ENCODE results near the gene RNF40. TPM values are rescaled to one million over a fixed set of nuclear protein-coding genes. Genes with fewer than 3 reads are reported as not detected.
"Not testable (repeated sequence)": the region's sequence is repeated elsewhere in the genome, so short reads cannot be mapped to it uniquely, and the experiment has no call there.

The RNF40 gene
- total RNA-seq, 2 donors from 2014 or later, result 120 to 161 TPM

DNA sequence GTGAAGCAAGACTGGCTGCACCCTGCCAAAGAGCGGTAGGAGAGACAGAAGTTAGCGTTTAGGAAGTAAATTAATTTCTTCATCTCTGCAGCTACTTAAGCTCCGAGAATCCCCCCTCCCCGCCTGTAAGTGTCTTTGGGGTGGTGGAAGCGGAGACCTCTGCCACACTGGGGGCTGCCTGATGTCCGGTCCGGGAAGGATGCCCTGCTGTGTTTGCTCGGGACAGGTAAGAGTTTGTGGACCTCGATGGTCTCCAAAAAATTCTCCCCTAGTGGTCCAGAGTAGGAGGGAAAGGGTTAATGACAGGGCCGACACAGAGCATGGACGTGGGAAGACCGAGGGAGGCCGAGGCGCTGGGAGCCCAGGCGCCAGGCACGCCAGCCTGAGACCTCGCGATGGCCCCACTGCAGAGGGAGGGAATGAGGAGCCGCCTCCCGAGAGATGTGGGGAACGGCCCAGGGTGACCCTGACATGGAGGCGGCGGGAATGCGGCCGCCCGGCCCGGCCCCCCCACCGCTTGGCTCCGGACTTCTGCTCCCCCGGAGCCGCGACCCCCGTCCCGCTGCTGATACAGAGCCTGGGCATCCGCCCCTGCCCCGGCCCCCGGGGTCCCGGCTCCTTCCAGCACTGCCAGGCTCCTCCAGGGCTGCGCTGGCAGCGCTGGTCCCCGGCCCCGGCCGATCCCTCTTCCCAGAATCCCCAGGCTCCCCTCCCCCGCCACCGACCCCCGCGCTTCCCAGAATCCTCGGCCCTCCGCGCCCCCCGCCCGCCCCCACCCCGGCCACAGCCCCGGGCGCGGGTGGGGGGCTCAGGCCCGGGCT is 24.2 kb downstream of the RNF40 start:
- no peak overlapping the region for H3K27ac Mint-ChIP-seq
- peaks cover 7 to 11% of the 10 kb centered on the region in 2 donors for H3K4me1 Mint-ChIP-seq (ENCODE audit: low read depth in 2 of 2)
- H3K36me3 Mint-ChIP-seq, result no peaks in the 10 kb centered on the region
- peaks cover 7 to 8% of the 10 kb centered on the region in 2 donors for H3K27me3 Mint-ChIP-seq
- peak; percentile 43 to 54 for ATAC-seq
- no peaks in the 10 kb centered on the region for H3K9me3 Mint-ChIP-seq
- no peak for DNase-seq (ENCODE audit: low spot score)
- peak overlapping the region; percentile 71 for H3K4me3 Mint-ChIP-seq

DNA sequence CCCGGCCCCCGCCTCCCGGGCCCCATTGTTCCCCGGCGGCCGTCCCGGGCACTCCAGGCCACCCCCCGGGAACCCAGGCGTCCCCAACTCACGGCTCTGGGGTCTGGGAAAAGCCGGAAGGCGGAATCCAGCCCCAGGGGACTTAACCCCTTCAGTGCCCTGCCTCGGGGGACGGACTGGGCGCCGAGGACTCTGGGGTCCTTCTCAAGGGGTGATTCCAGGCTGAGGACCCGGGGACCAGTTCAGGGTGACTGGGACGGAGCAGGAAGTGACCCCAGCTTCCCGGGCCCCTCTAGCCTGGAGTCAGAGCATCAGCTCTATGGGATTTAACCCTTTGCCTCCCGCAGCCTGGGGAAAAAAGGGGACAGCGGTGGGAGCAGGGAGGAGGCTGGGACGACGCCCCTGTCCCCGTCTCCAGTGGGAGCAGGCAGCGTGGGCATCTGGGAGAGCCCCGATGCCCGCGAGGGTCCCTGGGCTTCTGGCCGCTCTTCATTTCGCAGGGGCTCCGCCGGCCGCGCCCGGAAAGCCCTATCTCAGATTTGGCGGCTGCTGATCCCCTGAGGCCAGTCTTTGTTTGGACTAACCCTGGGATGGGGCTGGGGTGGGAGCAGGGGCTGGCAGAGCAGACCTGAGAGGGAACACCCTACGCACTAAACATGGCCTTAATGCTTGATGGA is 25.0 kb downstream of the RNF40 start, which contains the start of gene ZNF629:
Gene ZNF629, minus strand, starts transcription at position 270 of the 677 bp plus-strand sequence. CDS start 2,723 bp downstream, outside the sequence.
- Mint-ChIP-seq H3K36me3 (no peaks in the 10 kb centered on the region), H3K9me3 (no peaks in the 10 kb centered on the region), H3K27me3 (peaks cover 7 to 8% of the 10 kb centered on the region in 2 donors), H3K4me3 (peak within 1 kb of the TSS; percentile 76), H3K27ac (peak within 1 kb of the TSS in 1 of 2 donors; percentile 16), H3K4me1 (ENCODE audit: low read depth in 2 of 2) (peaks cover 7 to 11% of the 10 kb centered on the region in 2 donors)
- ATAC-seq, result peak; percentile 50 to 59
- no peak for DNase-seq (ENCODE audit: low spot score)

DNA sequence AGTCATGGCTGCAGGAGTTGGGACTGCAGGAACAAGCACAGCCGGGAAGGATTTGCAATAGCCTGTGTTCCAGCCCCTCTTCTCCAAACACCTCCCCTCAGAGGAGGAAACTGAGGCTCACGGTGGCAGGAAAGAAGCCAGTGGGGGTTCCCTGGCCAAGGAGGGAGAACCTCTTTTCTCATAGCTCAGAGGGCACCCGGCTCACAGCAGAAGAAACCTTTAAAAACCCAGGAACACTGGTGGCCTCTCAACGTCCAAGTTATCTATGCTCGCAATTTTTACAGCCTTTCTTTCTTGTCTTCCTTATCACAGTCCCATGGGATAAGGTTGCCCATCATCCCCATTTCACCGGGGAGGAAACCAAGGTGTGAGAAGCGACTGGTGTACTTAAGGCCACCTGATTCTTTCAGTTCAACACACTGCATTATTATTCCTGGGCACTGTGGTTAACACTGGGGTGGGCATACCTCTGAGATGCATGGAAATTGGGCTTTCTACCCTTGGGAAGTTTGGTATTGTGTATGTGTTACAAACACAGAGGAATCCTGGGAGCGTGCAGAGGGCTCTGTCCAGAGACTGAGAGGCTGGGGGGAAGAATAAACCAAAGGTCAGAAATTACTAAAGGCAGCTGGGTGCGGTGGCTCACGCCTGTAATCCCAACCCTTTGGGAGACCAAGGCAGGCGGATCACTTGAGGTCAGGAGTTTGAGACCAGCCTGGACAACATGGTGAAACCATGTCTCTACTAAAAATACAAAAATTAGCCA is 25.7 kb downstream of the RNF40 start:
- H3K9me3 Mint-ChIP-seq, result no peaks in the 10 kb centered on the region

DNA sequence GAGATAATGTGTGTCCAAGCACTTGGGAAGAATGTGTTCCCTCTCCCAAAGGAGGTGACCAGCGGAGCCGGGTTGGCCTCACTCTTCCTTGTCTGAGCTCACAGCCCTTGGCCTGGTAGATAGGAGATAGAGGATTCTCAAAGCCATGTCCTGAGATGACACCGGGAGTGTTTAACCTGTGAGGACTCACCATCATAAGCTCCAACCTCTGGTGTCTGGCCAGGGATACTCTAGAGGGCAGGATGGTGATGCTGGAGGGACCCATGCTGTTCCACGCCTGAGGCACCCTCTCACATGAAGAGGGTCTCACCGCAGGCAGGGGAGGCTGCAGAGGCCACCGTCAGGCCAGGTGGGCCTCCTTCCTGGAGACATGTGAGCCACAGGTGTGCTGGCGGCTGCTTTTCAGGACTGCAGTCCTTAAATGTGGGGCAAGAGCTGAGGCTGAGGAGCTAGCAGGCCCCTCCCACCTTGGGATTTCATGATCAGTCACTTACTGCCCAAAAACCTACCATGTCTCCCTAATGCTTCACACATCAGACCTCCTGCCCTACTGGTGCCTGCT is 31.5 kb downstream of the RNF40 start:
- DNase-seq (ENCODE audit: low spot score) (no peak), ATAC-seq (peak in 1 of 2 donors; percentile 40)
- H3K4me1 Mint-ChIP-seq (ENCODE audit: low read depth in 2 of 2), result no peaks in the 10 kb centered on the region
- H3K9me3 Mint-ChIP-seq, result no peaks in the 10 kb centered on the region
- no peak overlapping the region for H3K4me3 Mint-ChIP-seq
- no peaks in the 10 kb centered on the region for H3K36me3 Mint-ChIP-seq
- no peak overlapping the region for H3K27ac Mint-ChIP-seq
- H3K27me3 Mint-ChIP-seq, result no peaks in the 10 kb centered on the region

More for the DNA sequence above, 25.7 kb downstream of the RNF40 start:
- Mint-ChIP-seq H3K27me3 (peaks cover 7 to 8% of the 10 kb centered on the region in 2 donors), H3K27ac (peak overlapping the region in 1 of 2 donors; percentile 16), H3K4me1 (ENCODE audit: low read depth in 2 of 2) (peaks cover 7 to 11% of the 10 kb centered on the region in 2 donors), H3K36me3 (no peaks in the 10 kb centered on the region), H3K4me3 (peak overlapping the region; percentile 76)
- DNase-seq (ENCODE audit: low spot score), result no peak
- ATAC-seq, result no peak

DNA sequence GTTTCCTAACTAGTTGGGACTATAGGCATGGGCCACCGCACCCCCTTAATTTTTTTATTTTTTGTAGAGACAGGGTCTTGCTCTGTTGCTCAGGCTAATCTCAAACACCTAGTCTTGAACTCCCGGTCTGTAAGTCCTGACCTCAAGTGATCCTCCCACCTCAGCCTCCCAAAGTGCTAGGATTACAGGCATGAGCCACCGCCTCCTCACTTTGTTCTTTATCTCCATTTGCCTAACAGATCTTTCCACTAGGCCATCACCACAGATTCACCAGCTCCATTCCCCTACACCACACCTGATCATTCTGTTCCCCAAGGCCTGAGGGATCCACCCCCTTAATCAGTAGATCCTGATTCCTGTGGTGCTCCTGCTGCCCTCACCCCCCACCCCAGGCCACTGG is 32.5 kb downstream of the RNF40 start:
- Mint-ChIP-seq H3K4me3 (no peak overlapping the region), H3K4me1 (ENCODE audit: low read depth in 2 of 2) (no peaks in the 10 kb centered on the region), H3K27me3 (no peaks in the 10 kb centered on the region), H3K27ac (no peak overlapping the region), H3K9me3 (no peaks in the 10 kb centered on the region), H3K36me3 (no peaks in the 10 kb centered on the region)
- ATAC-seq, result no peak
- DNase-seq (ENCODE audit: low spot score), result no peak

DNA sequence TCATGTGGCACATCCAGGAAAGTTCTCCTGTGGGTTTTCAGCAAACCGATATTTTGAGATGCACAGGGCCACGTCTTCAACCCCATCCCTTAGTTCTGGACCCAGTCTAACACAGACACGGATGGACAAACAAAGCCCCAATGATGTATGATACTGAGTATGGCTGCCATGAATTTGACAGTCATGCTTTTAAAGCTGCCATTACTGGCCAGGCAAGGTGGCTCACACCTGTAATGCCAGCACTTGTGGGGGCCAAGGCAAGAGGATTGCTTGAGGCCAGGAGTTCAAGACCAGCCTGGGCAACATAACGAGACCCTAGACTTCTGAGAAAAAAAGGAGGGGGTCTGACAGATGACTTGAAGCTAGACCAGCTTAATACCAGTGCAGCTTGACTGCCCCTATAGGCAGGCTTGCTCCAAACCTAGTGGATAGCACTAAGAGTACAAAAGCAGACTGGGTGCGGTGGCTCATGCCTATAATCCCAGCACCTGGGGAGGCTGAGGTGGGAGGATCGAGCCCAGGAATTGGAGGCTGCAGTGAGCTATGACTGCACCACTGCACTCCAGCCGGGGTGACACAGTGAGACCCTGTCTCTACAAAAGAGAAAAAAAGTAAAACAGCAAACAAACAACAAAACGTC is 35.7 kb downstream of the RNF40 start:
- DNase-seq (ENCODE audit: low spot score), result no peak
- H3K4me3 Mint-ChIP-seq, result no peak overlapping the region
- ATAC-seq, result no peak
- no peaks in the 10 kb centered on the region for H3K27me3 Mint-ChIP-seq
- no peak overlapping the region for H3K27ac Mint-ChIP-seq
- H3K4me1 Mint-ChIP-seq (ENCODE audit: low read depth in 2 of 2), result no peaks in the 10 kb centered on the region
- no peaks in the 10 kb centered on the region for H3K36me3 Mint-ChIP-seq
- H3K9me3 Mint-ChIP-seq, result no peaks in the 10 kb centered on the region

DNA sequence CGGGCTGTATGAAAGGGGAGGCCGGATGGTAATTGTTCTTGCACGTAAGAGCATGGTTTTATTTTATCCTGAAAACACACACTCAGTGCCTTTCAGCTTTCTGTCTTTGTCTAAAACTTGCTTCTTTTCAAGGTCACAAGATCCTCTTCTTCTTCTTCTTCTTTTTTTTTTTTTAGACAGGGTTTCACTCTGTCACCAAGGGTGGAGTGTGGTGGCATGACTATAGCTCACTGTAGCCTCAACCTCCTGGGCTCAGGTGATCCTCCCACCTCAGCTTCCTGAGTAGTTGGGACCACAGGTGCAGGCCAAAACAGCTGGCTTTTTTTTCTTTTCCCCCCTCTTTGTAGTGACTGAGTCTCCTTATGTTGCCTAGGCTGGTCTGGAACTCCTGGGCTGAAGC is 40.8 kb downstream of the RNF40 start:
- DNase-seq (ENCODE audit: low spot score) (no peak), ATAC-seq (no peak)
- Mint-ChIP-seq H3K4me1 (ENCODE audit: low read depth in 2 of 2) (peaks cover 9 to 12% of the 10 kb centered on the region in 2 donors), H3K9me3 (no peaks in the 10 kb centered on the region), H3K4me3 (no peak overlapping the region), H3K36me3 (no peaks in the 10 kb centered on the region), H3K27ac (no peak overlapping the region), H3K27me3 (no peaks in the 10 kb centered on the region)

DNA sequence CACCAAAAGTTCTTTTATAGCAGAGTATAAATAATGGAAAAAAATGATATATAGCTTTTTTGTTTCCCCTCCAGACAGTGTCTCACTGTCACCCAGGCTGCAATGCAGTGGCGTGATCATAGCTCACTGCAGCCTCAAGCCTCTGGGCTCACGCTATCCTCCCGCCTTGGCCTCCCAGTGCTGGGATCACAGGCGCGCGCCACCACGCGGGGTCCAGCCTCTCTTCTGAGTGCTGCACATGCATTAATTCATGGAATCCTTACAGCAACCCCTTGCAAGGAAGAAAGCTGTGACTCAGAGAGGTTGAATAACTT is 42.9 kb downstream of the RNF40 start:
- Mint-ChIP-seq H3K27me3 (no peaks in the 10 kb centered on the region), H3K4me3 (peak overlapping the region; percentile 97), H3K36me3 (no peaks in the 10 kb centered on the region), H3K4me1 (ENCODE audit: low read depth in 2 of 2) (peaks cover 9 to 12% of the 10 kb centered on the region in 2 donors), H3K27ac (peak overlapping the region in 1 of 2 donors; percentile 75), H3K9me3 (no peaks in the 10 kb centered on the region)
- DNase-seq (ENCODE audit: low spot score) (no peak), ATAC-seq (peak; percentile 9 to 31)

DNA sequence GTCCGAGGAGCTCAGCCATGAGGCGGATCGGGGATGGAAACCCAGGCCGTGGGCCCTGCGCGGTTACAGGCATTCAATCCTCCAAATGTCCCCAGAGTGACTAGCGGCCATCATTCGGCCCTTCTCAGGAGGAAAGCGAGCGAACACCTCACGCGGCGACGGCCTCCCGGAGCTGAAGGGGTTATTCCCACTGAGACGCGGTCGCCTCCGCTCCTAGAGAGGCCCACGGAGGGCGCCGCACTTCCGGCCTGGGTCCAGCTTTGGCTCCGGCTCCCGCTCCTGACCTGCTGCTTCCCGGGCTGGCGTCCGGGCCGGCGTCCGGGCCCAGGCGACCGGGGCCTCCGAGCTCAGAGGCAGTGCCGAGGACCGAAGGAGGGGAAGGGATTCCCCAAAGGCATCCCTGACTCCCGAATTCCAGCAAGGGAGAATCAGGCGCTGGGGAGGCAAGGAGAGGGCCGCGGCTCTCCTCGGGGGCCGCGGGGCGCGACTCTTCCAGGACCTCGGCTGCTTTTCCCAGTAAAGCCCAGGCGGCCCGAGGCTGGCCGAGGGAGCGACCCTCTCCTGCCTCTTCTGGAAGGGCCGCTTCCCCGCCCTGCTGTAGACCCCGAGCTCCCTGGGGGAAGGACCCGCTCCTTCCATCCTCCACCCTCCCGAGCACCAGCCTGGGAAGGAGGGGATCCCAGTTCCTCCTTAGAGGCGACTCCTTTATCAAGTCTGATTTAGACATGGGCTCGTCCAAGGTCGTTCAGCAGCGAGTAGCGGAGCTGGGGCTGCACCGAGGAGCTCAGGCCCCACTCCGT is 43.4 kb downstream of the RNF40 start:
- no peaks in the 10 kb centered on the region for H3K9me3 Mint-ChIP-seq
- no peaks in the 10 kb centered on the region for H3K27me3 Mint-ChIP-seq

DNA sequence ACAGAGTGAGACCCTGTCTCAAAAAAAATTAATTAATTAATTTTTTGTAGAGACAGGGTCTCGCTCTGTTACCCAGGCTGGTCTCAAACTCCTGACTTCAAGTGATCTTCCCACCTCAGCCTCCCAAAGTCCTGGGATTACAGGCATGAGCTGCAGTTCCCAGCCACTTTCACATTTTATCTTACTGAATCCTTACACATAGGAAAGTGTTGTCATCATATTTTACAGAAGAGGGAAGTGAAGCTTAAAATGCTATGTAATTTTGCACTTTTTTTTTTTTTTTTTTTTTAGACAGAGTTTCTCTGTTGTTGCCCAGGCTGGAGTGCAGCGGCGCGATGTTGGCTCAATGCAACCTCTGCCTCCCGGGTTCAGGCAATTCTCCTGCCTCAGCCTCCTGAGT is 46.0 kb downstream of the RNF40 start:
- Mint-ChIP-seq H3K36me3 (no peaks in the 10 kb centered on the region), H3K27ac (no peak overlapping the region), H3K27me3 (no peaks in the 10 kb centered on the region), H3K4me3 (no peak overlapping the region), H3K9me3 (no peaks in the 10 kb centered on the region), H3K4me1 (ENCODE audit: low read depth in 2 of 2) (peaks cover 9 to 14% of the 10 kb centered on the region in 2 donors)
- no peak for DNase-seq (ENCODE audit: low spot score)
- no peak for ATAC-seq

More for the DNA sequence above, 43.4 kb downstream of the RNF40 start:
- Mint-ChIP-seq H3K4me3 (peak overlapping the region; percentile 97), H3K27ac (peak overlapping the region; percentile 61 to 86), H3K36me3 (no peaks in the 10 kb centered on the region), H3K4me1 (ENCODE audit: low read depth in 2 of 2) (peaks cover 9 to 12% of the 10 kb centered on the region in 2 donors)
- ATAC-seq (peak; percentile 87 to 90), DNase-seq (ENCODE audit: low spot score) (peak; percentile 74)

DNA sequence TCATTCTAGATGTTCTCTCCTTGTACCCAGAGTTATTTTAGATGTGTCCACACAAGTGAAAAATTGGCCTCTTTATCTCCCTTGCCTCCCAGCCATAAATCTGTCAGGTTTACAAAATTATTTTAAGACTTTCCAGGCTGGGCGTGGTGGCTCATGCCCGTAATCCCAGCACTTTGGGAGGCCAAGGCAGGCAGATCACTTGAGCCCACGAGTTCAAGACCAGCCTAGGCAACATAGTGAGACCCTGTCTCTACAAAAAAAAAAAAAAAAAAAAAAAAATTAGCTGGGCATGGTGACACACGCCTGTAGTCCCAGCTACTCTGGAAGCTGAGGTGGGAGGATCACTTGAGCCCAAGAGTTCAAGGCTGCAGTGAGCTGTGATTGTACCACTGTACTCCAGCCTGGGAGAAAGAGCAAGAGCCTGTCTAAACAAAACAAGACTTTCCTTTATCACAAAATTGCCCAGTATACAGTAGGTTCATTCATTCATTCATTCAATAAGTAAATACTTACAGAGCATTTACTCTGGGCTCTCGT is 46.8 kb downstream of the RNF40 start:
- not testable (repeated sequence) for H3K4me3 Mint-ChIP-seq; H3K9me3 Mint-ChIP-seq; DNase-seq (ENCODE audit: low spot score); ATAC-seq; H3K36me3 Mint-ChIP-seq; H3K27me3 Mint-ChIP-seq; H3K27ac Mint-ChIP-seq
- H3K4me1 Mint-ChIP-seq (ENCODE audit: low read depth in 2 of 2), result peaks cover 14 to 17% of the 10 kb centered on the region in 2 donors

DNA sequence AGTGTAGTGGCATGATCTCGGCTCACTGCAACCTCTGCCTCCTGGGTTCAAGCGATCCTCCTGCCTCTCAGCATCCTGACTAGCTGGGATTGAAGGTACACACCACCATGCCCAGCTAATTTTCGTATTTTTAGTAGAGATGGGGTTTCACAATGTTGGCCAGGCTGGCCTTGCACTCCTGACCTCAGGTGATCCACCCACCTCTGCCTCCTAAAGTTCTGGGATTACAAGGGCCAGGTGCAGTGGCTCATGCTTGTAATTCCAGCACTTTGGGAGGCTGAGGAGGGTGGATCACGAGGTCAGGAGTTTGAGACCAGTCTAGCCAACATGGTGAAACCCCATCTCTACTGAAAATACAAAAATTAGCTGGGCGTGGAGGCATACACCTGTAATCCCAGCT is 47.6 kb downstream of the RNF40 start:
- ATAC-seq, H3K4me3 Mint-ChIP-seq, H3K36me3 Mint-ChIP-seq: not testable (repeated sequence)

More for the DNA sequence above, 47.6 kb downstream of the RNF40 start:
- not testable (repeated sequence) for H3K27ac Mint-ChIP-seq; H3K9me3 Mint-ChIP-seq; H3K27me3 Mint-ChIP-seq; DNase-seq (ENCODE audit: low spot score)
- peaks cover 18 to 21% of the 10 kb centered on the region in 2 donors for H3K4me1 Mint-ChIP-seq (ENCODE audit: low read depth in 2 of 2)
